Adrenal gland (tissue), 12 donors: ENCODE data around the gene GPR171. TPM values are rescaled to one million over a fixed set of nuclear protein-coding genes. Genes with fewer than 3 reads are reported as not detected.

ENCODE experiments used
- DNase-seq, 7 donors: peaks; one replicate each; pipeline ENCODE4 v3.0.0-alpha.2; 2019 to 2020
- H3K27ac ChIP-seq, 5 donors: fragments of 200-600 bp; sonication (generic) in 4 of 5; 1 replicate in 3 of 5; 2 replicates in 2 of 5; pipeline versions ENCODE4 v1.5.1 to v1.8.0; 2016 to 2020; ENCODE audit warnings: mild to moderate bottlenecking in 1 of 5
- H3K27me3 ChIP-seq: fragments of 200-600 bp; 2 replicates; pipeline ENCODE4 v1.8.0; 2021
- H3K36me3 ChIP-seq, 2 donors: fragments of 200-600 bp; replicated peaks in 1 of 2; 1 replicate in 1 of 2; 2 replicates in 1 of 2; pipeline versions ENCODE4 v1.5.1 to v1.8.0; 2018 to 2022
- H3K4me1 ChIP-seq, 2 donors: fragments of 200-600 bp; replicated peaks in 1 of 2; 1 replicate in 1 of 2; 2 replicates in 1 of 2; pipeline versions ENCODE4 v1.5.1 to v1.8.0; 2018 to 2021
- H3K4me3 ChIP-seq, 4 donors: fragments of 200-600 bp; sonication (generic) in 3 of 4; one replicate each; pipeline ENCODE4 v1.5.1; 2016 to 2018
- H3K9me3 ChIP-seq, 3 donors: fragments of 200-600 bp; sonication (generic) in 1 of 3; replicated peaks in 1 of 3; 1 replicate in 2 of 3; 2 replicates in 1 of 3; pipeline versions ENCODE4 v1.5.1 to v1.8.0; 2016 to 2021
- CTCF ChIP-seq, 6 experiments: fragments of 450-650 bp in 4 of 6; fragments of 200-600 bp in 2 of 6; sonication (generic) in 1 of 6; IDR thresholded peaks; 1 replicate in 5 of 6; 2 replicates in 1 of 6; pipeline versions ENCODE4 v1.5.1 to v1.8.0; 2016 to 2021; ENCODE audit warnings: antibody characterized with exemption in 6 of 6, mild to moderate bottlenecking in 2 of 6, moderate library complexity in 1 of 6
- POLR2A ChIP-seq, 2 donors: fragments of 450-650 bp; IDR thresholded peaks; one replicate each; pipeline ENCODE4 v1.6.1; 2017; ENCODE audit warnings: antibody characterized with exemption in 2 of 2, mild to moderate bottlenecking in 2 of 2, moderate library complexity in 1 of 2
- WGBS, 4 donors: extraction: QIAGEN DNeasy Blood & Tissue Kit in 2 of 4; methylation state at CpG; one replicate each; pipeline versions ENCODE4 v1.1.5 to v1.1.7; 2013 to 2017; 5-methylcytosine and 5-hydroxymethylcytosine counted together
- intact Hi-C, 2 donors: fragments of 100-400 bp; cut with DNase I; formaldehyde crosslinking; loops; one replicate each; pipeline versions ENCODE4 v1.14.1 to v1.15.0; 2022 to 2023
- polyA plus RNA-seq, 3 donors: library from polyadenylated mRNA; stranded (reverse); fragments of 200-250 nt in 2 of 3; fragments of 350-450 nt in 1 of 3; fragmentation: Illumina TruSeq in 1 of 3; extraction: RNeasy Lipid Tissue Mini Kit (QIAGEN cat#74804) in 1 of 3; gene quantifications; one replicate each; pipeline ENCODE4 v1.2.3, GENCODE V29; 2013 to 2014
- total RNA-seq, 9 donors: library from RNA; depleted of rRNA in 4 of 9; stranded (reverse); fragments of >200 nt in 4 of 9; fragments of 120-200 nt in 1 of 9; fragmentation: NEBNext Ultra II Directional in 1 of 9; extraction: Animal tissue kit (Norgen Biotek cat#: 25700) in 1 of 9; gene quantifications; one replicate each; pipeline versions ENCODE4 v1.1.0 to v1.2.4, GENCODE V29; 2013 to 2023
- donor health status: healthy with polysubstance abuse.
- donor health status: Bipolar disorder and iron deficiency.
- donor health status: DM: yes; HTN: yes; CAD: no.
- donor health status: DM: no; HTN: no; CAD: no.
- donor health status: DM: no; HTN: no; CAD: no.
- donor health status: DM: yes; HTN: yes; CAD: no.

The GPR171 gene
- total and polyA plus RNA-seq, 12 donors = 0.06 to 2.0 (median 0.49) TPM; not detected in 2

DNA sequence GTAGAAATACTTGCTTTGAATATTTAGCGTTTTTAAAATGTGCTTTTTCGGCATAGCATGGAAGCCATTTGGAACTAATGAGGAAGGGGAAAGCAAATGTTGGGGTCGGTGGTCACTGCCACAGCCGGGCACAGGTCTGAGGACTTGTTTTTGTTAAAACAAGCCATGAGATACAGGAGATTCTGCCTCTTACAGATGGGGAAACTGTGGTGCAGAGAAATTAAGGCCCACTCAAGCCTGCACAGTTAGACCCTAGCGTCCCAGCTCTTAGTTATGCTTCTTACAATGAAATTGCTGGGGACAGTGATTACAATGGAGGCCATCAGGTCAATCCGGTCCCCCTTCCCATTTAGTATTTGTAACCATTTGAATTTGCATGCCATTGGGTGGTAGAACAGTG, 2.5 kb upstream of the GPR171 start:
- H3K4me1 ChIP-seq = peaks cover 0 to 4% of the 10 kb centered on the region in 2 donors
- TF ChIP-seq CTCF (IDR thresholded peaks at IDR 0.05) (no peak), POLR2A (IDR thresholded peaks at IDR 0.05) (no peak)
- H3K9me3 ChIP-seq = no peaks in the 10 kb centered on the region
- H3K27ac ChIP-seq = no peak overlapping the region
- no peaks in the 10 kb centered on the region for H3K27me3 ChIP-seq
- 94 to 96% (median 95%) methylated on average over 6 of the region's 6 CpGs for WGBS, 4 donors
- H3K4me3 ChIP-seq = no peak overlapping the region
- no peak for DNase-seq
- intact Hi-C loops = no loop called here
- H3K36me3 ChIP-seq = no peaks in the 10 kb centered on the region

DNA sequence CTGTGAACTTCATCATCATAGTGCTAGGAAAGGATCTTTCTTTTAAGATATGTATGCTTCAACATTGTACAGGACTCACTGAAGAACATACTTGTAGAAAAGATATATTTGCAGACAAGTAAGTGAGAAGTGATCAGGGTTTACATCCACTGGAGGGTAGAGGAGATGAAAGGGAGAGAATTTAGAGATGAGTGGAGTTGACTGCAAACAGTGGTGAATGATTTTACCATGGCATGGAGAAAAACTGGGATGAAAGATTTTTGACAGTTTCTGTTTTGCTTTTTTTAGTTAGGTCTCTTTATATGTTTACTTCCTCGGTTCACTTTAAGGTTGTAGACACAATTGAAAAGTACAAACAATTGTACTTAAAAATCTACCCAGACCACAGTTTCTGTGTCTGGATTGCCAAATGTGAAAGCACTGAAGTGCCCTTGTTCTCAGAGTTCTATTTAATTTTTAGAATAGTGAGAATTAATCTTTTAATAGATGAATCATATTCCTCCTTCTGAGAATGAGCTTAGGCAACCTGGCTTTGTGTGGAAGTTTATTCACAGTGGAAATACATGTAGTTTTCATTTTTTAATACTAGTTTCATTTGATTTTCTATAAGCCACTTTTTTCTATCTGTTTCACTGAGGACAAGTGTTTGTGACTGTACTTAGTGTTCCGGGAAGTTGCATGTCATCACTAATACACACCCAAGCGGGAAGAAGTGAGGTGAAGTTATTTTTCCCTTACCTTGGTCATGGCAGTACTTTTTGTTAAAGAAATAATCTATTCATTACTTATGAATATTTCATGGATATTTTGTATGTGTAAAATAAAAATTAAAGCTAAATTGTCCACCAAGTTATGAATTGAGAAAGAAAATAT, 1.8 kb upstream of the GPR171 start:
- 74 to 85% (median 81%) methylated on average over 3 of the region's 3 CpGs for whole genome bisulfite sequencing, 4 donors
- Histone ChIP-seq H3K9me3 (no peaks in the 10 kb centered on the region), H3K36me3 (no peaks in the 10 kb centered on the region), H3K4me1 (peaks cover 0 to 4% of the 10 kb centered on the region in 2 donors), H3K27ac (no peak overlapping the region), H3K4me3 (no peak overlapping the region), H3K27me3 (no peaks in the 10 kb centered on the region)
- intact Hi-C loops = no loop called here
- TF ChIP-seq POLR2A (IDR thresholded peaks at IDR 0.05) (no peak), CTCF (IDR thresholded peaks at IDR 0.05) (no peak)
- no peak for DNase-seq

GRCh38 chr3:151201051-151201730, 1.8 kb downstream of the GPR171 start:
- 88 to 96% (median 95%) methylated on average over 7 of the region's 7 CpGs for WGBS, 4 donors
- Histone ChIP-seq H3K4me1 (peaks cover 0 to 4% of the 10 kb centered on the region in 2 donors), H3K36me3 (no peaks in the 10 kb centered on the region), H3K27ac (no peak overlapping the region), H3K9me3 (no peaks in the 10 kb centered on the region), H3K4me3 (no peak overlapping the region), H3K27me3 (no peaks in the 10 kb centered on the region)
- DNase-seq = no peak
- intact Hi-C loops = no loop called here
- TF ChIP-seq CTCF (IDR thresholded peaks at IDR 0.05) = no peak
- TF ChIP-seq POLR2A (IDR thresholded peaks at IDR 0.05) = no peak

GRCh38 chr3:151200586-151200985, 2.4 kb downstream of the GPR171 start:
- H3K4me3 ChIP-seq = no peak overlapping the region
- no peaks in the 10 kb centered on the region for H3K36me3 ChIP-seq
- 63 to 74% (median 70%) methylated on average over 2 of the region's 2 CpGs for WGBS, 4 donors
- TF ChIP-seq POLR2A (IDR thresholded peaks at IDR 0.05) = no peak
- TF ChIP-seq CTCF (IDR thresholded peaks at IDR 0.05) = no peak
- DNase-seq = no peak
- no peaks in the 10 kb centered on the region for H3K9me3 ChIP-seq
- intact Hi-C loops = no loop called here
- H3K27ac ChIP-seq = no peak overlapping the region
- no peaks in the 10 kb centered on the region for H3K27me3 ChIP-seq
- peaks cover 0 to 4% of the 10 kb centered on the region in 2 donors for H3K4me1 ChIP-seq
